SK-N-DZ (cell line): ENCODE measurements around the gene NMT2.
A peak's percentile ranks its signal among the peaks of the same experiment; 100 is the strongest.

Experiments used
- DNase-seq: peaks from one replicate; pipeline ENCODE4 v3.0.0-alpha.2; 2015; ENCODE audit warnings: low spot score
- small RNA-seq, 2 experiments: library from RNA; depleted of rRNA; stranded (forward); fragments of <200 nt; gene quantifications; one replicate each; pipeline ENCODE3, GENCODE V24; 2014

NMT2 gene

DNA sequence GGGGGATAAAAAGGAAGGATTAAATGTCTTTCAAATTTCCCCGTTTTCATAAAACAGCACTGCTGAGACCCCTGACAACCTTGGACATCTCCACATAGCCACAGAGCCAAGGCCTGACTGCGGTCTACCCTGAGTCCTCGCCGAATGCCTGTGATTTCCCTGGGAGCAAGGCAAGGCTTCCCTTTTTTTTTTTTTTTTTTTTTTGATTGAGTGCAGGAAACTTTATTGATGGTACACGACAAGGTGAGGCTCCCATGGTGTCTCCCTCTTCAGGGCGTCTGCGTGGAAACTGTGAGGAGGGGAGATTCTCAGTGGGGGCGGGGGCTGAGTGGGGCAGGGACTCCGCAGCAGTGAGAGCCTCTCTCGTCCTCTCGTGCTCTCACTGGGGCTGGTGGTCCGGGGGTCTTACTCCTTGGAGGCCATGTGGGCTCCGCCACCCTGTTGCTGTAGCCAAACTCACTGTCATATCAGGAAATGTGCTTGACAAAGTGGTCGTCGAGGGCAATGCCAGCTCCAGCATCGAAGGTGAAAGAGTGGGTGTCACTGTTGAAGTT is 75.6 kb downstream of the NMT2 start:
- no peak for DNase-seq

DNA sequence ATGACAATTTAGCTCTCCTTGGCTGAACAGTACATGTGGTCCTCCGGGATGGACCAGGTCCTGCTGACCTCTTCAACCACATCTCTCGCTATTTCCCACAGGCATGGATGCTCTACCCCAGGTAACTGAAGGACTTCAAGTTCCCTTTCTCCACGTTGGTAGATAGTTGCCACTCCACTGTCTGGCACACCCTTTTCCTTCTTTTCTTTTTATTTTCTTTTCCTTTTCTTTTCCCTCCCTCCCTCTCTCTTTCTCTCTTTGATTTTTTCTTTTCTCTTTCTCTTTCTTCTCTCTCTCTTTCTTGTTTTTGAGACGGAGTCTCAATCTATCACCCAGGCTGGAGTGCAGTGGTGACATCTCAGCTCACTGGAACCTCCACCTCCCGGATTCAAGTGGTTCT is 77.1 kb downstream of the NMT2 start:
- DNase-seq = no peak

DNA sequence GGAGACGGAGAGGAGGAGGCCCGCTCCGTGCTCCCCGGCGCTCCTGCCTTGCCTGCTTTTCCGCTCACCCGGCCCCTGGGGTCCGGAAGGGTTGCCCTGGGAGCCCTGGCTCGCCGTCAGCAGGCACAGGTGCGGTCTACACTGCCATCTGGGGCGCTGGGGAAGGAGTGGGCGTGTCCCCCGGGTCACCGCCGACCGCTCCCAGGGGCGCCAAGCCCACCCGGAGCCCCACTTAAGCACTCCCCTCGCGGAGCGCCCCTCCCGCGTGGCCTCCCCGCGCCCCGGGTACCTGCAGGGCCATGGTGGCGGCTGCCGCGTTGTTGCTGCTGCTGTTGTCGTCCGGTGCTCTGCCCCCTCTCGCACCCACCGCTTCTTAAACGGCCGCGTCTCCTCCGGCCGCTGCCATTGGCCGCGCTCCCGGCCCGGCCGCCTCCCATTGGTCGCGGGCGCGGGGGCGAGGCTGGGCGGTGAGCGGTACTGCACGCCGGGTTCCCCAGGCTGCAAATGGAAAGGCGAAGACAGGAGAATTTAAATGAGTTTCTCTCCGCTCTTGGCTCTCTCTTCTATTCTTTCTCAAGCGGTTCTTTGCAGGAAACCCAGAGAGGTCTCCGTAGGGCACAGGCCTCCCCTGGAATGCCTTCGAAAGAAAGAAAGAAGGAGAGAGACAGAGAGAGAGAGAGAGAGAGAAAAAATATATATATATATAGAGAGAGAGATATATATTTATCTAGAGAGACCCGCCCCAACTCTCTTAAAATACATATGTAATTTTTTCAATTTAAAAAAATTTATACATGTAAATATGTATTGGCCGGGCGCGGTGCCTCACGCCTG is 79.8 kb downstream of the NMT2 start, which contains the start of gene ACBD7:
Gene ACBD7, minus strand, starts transcription at position 349 of the 834 bp plus-strand sequence. Its CDS starts 48 bp downstream, at position 301.
- DNase-seq = peak; percentile 85

DNA sequence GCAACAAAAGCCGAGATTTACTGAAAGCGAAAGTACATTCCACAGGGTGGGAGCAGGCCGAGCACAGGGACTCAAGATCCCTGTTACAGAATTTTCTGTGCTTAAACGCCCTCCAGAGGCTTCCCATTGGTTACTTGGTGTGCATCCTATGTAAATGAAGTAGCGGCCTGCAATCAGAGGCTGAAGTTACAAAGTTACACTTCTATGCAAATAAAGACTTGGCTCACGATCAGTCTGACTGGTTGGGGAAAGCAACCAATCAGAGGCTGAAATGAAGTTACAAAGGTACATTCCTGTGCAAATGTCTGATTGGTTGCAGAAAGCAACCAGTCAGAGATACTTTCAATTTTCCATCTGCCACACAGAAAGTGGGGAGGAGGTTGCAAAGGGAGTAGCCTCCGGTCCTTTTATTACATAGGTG is 84.0 kb downstream of the NMT2 start:
- DNase-seq = no peak

DNA sequence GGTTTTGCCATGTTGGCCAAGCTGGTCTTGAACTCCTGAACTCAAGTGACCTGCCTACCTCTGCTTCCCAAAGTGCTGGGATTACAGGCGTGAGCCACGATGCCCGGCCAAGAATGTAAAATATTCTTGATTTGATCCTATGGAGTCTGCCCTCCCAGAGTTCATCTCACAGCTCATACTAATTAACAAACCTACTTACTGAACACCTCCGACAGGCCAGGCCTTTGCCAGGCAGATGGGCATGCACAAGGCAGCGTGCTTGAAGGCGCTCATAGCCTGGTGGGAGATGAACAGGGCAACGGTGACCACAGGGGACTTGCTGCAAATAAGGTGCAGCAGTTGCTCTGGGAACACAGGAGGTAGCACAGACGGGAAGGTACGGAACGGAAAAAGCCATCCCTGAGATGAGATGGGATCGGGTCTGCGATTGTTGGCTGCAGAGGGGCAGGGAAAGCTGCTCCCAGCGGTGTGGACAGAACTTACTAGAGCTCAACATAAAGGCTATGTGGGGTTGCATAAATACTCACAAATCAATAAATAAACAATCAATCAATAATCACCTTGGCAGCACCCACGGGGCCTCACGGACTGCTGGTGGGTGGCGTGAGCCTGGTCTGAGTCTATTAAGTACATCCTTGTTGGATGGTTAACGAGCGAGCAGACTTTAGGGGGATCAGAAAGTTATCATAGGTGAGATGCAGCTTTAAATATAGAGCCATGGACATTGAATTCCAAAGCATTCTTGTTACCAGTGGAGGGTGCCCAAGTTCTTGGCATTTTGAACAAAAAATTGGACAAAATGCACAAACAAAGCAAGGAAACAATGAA is 84.6 kb downstream of the NMT2 start:
- no peak for DNase-seq

DNA sequence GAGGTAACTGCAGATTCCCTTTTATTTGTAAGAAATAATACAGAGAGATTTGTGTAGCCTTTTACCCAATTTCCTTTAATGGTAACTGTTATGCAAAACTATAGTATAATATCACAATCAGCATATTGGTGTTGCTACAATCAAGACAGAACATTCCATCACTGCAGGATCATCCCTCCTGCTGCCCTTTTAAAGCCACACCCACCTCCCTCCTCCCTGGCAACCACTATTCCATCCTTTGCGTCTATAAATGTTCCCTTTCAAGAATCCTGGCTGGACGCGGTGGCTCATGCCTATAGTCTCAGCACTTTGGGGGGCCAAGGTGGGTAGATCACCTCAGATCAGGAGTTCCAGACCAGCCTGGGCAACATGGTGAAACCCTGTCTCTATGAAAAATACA is 93.1 kb downstream of the NMT2 start:
- DNase-seq = no peak

DNA sequence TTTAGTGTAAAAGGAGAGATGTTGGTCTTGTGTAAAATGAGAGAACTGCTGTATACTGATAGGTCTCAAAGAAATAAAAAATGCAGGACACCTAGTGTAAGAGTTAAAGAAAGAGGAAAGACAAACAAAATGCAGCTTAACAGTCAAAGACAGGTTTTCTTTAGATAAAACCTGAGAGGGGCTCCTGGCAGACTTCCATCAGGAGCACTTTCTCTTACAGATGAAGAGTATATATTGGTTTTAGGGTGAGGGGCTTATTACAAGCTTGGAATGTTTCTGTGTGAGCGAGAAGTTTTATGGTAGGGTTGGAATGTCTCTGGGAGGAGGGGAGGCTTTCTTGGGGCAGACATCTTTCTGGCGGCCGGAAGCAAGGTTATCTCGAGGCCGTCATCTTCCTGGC is 96.1 kb downstream of the NMT2 start:
- DNase-seq = no peak

DNA sequence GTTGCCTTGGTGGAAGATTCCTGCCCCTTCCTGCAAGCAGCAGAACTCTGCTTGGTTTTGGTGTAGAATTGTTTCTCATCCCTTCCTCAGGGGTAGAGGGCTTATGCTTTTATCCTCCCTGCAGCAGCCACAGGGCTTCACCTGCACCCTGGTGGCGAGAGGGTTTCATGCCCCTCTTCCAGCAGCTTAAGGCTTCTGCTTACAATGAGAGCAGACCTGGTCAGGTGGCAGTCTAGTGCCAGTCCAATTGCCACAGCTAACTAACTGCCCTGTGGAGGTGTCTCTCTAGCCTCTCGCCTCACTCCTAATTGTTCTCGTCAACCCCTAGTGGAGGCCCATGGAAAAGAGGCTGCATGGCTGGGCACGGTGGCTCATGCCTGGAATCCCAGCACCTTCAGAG is 99.3 kb downstream of the NMT2 start:
- DNase-seq = no peak

DNA sequence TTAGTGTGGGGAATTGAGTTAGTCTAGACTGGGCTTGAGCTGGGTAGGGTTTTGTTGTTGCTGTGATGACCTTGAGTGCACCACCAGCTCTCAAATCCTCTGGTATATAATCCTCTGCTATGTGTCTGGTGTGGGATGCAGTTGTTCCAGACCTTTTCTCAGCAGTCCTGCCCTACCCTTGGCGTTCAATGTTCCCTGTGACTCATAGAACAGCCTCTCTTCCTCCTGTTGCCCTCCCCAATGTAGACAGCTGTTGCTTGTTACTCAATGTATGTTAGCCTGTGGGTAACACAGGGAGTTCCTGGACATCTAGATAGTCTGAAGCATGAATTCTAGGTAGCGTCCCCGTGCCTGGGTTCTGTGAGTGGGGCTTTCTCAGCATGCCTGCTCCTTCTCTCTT is 99.7 kb downstream of the NMT2 start:
- DNase-seq = no peak

DNA sequence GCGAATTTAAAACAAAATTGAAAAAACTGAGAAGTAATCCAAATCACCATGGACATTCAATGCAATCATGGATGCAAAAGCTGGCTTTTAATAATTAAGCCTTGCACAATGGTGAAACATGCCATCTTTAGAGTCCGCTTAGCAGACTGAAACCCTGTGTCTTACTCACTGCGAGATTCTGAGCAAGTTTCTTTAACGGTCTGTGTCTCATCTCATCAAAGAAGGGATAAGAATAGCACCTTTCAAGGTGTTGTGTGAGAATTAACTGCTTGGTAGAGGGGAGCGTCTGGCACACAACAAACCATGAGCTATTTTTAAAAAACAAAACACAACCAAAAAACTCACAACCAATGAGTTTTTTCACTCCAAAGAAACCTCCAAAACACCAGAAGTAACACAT is 101.3 kb downstream of the NMT2 start:
- DNase-seq = no peak

DNA sequence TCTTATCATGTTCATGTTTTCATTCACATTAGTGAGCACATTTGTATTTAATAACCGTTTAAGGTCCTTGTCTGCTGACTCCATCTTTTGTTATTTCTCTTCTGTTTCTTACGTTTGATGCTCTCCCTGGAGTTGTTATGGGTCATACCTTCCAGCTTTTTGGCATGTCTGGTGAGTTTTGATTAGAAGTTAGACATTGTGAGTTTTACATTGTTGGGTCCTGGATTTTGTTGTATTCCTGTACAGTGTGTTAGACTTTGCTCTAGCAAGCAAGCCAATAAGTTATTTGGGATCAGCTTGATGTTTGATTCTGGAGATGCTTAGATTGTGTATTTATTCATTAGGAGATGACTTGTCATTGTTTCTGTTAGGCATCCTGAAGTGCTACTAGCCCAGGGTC is 107.9 kb downstream of the NMT2 start:
- no peak for DNase-seq

DNA sequence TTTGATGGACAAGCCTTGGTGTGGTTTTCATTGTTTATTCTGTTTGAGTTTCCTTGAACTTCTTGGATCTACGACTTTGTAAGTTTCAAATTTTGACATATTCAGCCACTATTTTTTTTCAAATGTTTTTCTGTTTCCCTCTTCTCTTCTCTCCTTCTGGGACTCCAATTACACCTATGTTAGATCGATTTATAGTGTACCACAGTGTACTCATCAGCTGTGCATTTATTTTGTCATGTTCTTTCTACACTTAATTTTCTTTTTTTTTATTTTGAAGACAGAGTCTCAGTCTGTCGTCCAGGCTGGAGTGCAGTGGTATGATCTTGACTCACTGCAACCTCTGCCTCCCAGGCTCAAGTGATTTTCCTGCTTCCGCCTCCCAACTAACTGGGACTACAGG is 108.6 kb downstream of the NMT2 start:
- DNase-seq = no peak

DNA sequence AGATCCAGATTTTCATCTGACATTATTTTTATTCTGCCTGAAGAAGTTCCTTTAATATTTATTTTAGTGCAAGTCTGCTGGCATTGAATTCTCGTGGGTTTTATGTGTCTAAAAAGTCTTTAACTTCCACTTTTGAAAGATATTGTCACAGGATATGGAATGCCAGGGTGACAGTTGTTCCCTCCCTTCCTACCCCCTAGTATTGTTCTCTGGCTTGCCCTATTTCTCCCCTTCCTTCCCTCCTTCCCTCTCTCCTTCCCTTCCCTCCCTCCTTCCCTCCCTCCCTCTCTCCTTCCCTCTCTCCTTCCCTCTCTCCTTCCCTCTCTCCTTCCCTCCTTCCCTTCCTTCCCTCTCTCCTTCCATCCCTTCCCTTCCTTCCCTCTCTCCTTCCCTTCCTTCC is 109.8 kb downstream of the NMT2 start:
- DNase-seq = no peak

Small RNA genes within 50 kb of the gene (small RNA-seq; reads per million reads assigned to genes)
- gene AL590365.1 = 0 reads per million in 2 experiments
